Erythroblast (primary cell): Measurements from ENCODE around the gene GCLC.
A peak's percentile ranks its signal among the peaks of the same experiment; 100 is the strongest.

Source experiments
- GATA1 ChIP-seq: IDR thresholded peaks from 2 replicates; pipeline ENCODE4 v1.6.1; 2011; ENCODE audit warnings: low read depth, mild to moderate bottlenecking, control low read depth, low read length, moderate library complexity
- POLR2A ChIP-seq: IDR thresholded peaks from 2 replicates; pipeline ENCODE4 v1.6.1; 2011; ENCODE audit warnings: mild to moderate bottlenecking, low read length

DNA sequence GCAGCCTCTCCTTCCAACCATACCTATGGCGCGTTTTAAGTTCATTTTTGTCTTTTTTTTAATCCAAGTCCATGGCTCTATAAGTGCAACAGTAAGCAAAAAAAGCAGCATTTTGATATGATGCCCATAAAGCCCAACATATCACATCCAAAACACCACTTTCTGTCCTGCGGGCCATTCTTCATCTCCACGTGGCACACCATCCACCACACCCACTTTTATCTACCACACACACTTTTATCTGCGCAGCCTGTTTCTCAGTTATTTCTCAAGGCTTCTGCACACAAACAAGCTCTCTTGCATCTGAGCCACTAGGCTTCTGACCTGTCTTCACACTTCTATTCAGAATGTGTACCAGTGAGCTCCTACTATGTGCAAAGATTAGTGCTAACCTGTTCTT lies 5.3 kb downstream of the GCLC start:
- TF ChIP-seq POLR2A (peak; percentile 72), GATA1 (peak; percentile 18)
